ENCODE data around the gene SLC12A8. TPM values are rescaled to one million over a fixed set of nuclear protein-coding genes. Genes with fewer than 3 reads are reported as not detected.

The SLC12A8 gene
- total RNA-seq, result 13.6 and 16.6 TPM in 2 replicates

DNA sequence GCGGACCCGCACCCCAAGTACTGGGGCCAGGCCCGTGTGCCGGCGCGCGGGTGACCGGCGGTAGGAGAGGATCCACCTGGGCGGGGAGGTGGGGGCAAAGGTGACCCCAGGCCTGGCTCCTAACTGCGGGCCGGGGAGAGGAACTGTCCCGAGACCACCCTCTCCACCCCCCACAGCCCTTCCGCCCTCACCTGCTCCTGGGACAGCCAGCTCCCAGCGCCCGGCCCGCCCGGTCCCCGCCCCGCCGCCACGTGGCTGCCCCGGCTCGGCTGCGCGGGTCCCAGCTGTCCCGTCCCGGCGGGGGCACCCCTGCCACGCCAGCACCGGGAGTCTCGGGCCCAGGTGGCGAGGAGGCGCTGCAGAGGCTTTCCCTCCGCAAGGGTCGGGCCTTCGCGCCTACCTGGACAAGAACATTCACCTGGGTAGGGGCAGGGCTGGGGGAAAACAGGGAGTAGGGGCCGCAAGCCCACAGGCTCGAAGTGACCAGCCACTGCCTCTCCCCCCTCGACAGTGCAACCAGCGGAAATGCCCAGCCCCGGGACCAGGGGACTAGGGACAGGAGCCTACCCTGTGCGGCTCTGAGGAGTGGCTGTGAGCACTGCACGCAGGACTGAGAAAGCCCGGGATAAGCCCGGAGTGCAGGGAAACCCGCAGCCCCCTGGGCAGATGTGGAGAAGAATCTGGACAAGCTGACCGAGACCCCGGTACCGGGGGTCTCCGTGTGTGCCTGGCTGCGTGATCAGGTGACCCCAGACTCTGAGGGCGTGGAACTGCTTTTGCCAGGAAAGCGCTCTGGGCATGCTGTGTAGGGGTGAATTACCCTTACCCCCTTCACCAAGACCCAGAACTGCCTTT lies at the start of gene SLC12A8:
TSS of gene SLC12A8 (minus strand) at position 240 of the 855 bp plus-strand sequence. CDS start 1,399 bp downstream, outside the sequence.
- Histone ChIP-seq H3K27me3 (ENCODE audit: control insufficient read depth, insufficient read depth, low read length) (no peaks in the 10 kb centered on the region), H3K4me3 (ENCODE audit: low read depth, low read length) (peak within 1 kb of the TSS; percentile 65), H3K36me3 (ENCODE audit: control insufficient read depth, insufficient read depth, low read length) (no peaks in the 10 kb centered on the region)
- TF ChIP-seq, protein P1, sequence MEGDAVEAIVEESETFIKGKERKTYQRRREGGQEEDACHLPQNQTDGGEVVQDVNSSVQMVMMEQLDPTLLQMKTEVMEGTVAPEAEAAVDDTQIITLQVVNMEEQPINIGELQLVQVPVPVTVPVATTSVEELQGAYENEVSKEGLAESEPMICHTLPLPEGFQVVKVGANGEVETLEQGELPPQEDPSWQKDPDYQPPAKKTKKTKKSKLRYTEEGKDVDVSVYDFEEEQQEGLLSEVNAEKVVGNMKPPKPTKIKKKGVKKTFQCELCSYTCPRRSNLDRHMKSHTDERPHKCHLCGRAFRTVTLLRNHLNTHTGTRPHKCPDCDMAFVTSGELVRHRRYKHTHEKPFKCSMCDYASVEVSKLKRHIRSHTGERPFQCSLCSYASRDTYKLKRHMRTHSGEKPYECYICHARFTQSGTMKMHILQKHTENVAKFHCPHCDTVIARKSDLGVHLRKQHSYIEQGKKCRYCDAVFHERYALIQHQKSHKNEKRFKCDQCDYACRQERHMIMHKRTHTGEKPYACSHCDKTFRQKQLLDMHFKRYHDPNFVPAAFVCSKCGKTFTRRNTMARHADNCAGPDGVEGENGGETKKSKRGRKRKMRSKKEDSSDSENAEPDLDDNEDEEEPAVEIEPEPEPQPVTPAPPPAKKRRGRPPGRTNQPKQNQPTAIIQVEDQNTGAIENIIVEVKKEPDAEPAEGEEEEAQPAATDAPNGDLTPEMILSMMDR (IDR thresholded peaks at IDR 0.05; ENCODE audit: insufficient read depth, low read length, poor library complexity, severe bottlenecking), result no peak
- no peak for DNase-seq (ENCODE audit: low read depth)

DNA sequence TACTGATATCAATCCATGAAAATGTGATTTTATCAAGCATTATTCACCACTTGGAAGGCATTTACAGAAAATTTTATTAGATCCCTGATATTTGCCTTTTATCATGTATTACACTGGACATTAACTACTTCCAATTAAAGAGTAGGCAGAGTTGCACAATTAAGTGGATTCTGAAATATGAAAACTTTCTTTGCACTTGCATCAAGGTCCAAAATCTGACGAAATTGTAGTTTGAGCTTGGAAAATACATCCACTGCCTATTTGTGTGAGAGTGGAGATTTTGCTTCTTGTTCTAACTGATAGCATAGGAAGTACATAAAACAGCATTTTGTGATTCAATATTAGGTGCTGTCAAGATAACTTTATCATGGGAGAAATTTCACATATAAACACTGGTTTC lies 49.6 kb upstream of the SLC12A8 start:
- Histone ChIP-seq H3K36me3 (ENCODE audit: control insufficient read depth, insufficient read depth, low read length) (no peaks in the 10 kb centered on the region), H3K4me3 (ENCODE audit: low read depth, low read length) (no peak overlapping the region), H3K27me3 (ENCODE audit: control insufficient read depth, insufficient read depth, low read length) (no peaks in the 10 kb centered on the region)
- no peak for DNase-seq (ENCODE audit: low read depth)
- TF ChIP-seq, protein P1 (IDR thresholded peaks at IDR 0.05; ENCODE audit: insufficient read depth, low read length, poor library complexity, severe bottlenecking), result no peak

DNA sequence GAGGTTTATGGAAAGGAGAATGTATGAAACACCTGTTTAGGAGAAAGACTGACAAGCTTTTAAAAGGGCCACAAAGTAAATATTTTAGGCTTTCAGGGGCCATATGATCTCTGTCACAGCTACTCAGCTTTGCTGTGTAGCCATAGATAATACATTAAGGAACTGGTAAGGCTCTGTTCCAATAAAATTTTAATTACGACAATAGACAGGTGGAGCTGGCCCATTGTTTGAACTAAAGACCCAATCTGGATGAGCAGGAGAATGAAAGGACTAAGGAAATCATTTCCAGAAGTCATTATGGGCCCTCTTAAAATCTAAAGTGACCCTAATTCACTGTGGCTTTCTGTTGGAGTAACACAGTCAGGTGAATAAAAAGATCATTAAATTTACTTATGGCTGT lies 48.5 kb upstream of the SLC12A8 start:
- no peak for DNase-seq (ENCODE audit: low read depth)
- Histone ChIP-seq H3K4me3 (ENCODE audit: low read depth, low read length) (no peak overlapping the region), H3K27me3 (ENCODE audit: control insufficient read depth, insufficient read depth, low read length) (no peaks in the 10 kb centered on the region), H3K36me3 (ENCODE audit: control insufficient read depth, insufficient read depth, low read length) (no peaks in the 10 kb centered on the region)
- TF ChIP-seq, protein P1 (IDR thresholded peaks at IDR 0.05; ENCODE audit: insufficient read depth, low read length, poor library complexity, severe bottlenecking), result no peak

DNA sequence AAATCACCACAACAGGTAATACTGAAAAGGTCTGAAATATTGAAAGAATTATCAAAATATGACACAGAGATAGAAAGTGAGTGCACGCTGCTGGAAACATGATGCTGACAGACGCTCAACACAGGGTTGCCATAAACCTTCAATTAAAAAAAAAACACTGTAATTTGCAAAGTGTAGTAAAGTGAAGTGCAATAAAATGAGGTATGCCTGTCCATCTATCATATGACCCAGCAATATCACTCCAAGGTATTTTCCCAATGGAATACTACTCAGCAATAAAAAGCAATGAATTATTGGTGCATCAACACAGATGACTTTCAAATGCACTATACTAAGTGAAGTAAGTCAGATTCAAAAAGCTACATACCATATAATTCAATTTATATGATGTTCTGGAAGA lies 47.6 kb upstream of the SLC12A8 start:
- TF ChIP-seq, protein P1 (IDR thresholded peaks at IDR 0.05; ENCODE audit: insufficient read depth, low read length, poor library complexity, severe bottlenecking), result no peak

GRCh38 chr3:125257536-125257935 lies 45.0 kb upstream of the SLC12A8 start:
- H3K27me3 ChIP-seq (ENCODE audit: control insufficient read depth, insufficient read depth, low read length), result no peaks in the 10 kb centered on the region
- no peak for DNase-seq (ENCODE audit: low read depth)
- H3K36me3 ChIP-seq (ENCODE audit: control insufficient read depth, insufficient read depth, low read length), result no peaks in the 10 kb centered on the region
- TF ChIP-seq, protein P1 (IDR thresholded peaks at IDR 0.05; ENCODE audit: insufficient read depth, low read length, poor library complexity, severe bottlenecking), result no peak
- no peak overlapping the region for H3K4me3 ChIP-seq (ENCODE audit: low read depth, low read length)

More for the DNA sequence above, 47.6 kb upstream of the SLC12A8 start:
- H3K4me3 ChIP-seq (ENCODE audit: low read depth, low read length), result no peak overlapping the region
- no peak for DNase-seq (ENCODE audit: low read depth)
- H3K36me3 ChIP-seq (ENCODE audit: control insufficient read depth, insufficient read depth, low read length), result no peaks in the 10 kb centered on the region
- no peaks in the 10 kb centered on the region for H3K27me3 ChIP-seq (ENCODE audit: control insufficient read depth, insufficient read depth, low read length)
